Esophagus squamous epithelium (tissue), 5 donors: ENCODE measurements around the gene RELCH. TPM values are rescaled to one million over a fixed set of nuclear protein-coding genes. Genes with fewer than 3 reads are reported as not detected.
A peak's percentile ranks its signal among the peaks of the same experiment; 100 is the strongest.

Source experiments
- DNase-seq: peaks from one replicate; lab custom pipeline; 2025; lab: John Stamatoyannopoulos, UW
- H3K27ac ChIP-seq, 4 donors: fragments of 200-600 bp; sonication (generic); one replicate each; pipeline ENCODE4 v1.5.1; 2016 to 2019; ENCODE audit warnings: mild to moderate bottlenecking in 1 of 4
- H3K27me3 ChIP-seq, 4 donors: fragments of 200-600 bp; sonication (generic); 1 replicate in 3 of 4; 2 replicates in 1 of 4; pipeline versions ENCODE4 v1.5.1 to v1.6.0; 2017 to 2021; ENCODE audit warnings: antibody characterized with exemption in 1 of 4
- H3K36me3 ChIP-seq, 3 donors: fragments of 200-600 bp; sonication (generic); one replicate each; pipeline ENCODE4 v1.5.1; 2016 to 2019
- H3K4me1 ChIP-seq, 3 donors: fragments of 200-600 bp; sonication (generic); one replicate each; pipeline ENCODE4 v1.5.1; 2017 to 2019
- H3K4me3 ChIP-seq, 4 donors: fragments of 200-600 bp; sonication (generic); 1 replicate in 3 of 4; 2 replicates in 1 of 4; pipeline ENCODE4 v1.5.1; 2016 to 2019; ENCODE audit warnings: mild to moderate bottlenecking in 2 of 4, moderate library complexity in 1 of 4
- H3K9me3 ChIP-seq, 3 donors: fragments of 200-600 bp; sonication (generic); one replicate each; pipeline ENCODE4 v1.5.1; 2016 to 2019
- POLR2A ChIP-seq, 4 donors: fragments of 450-650 bp; IDR thresholded peaks; one replicate each; pipeline ENCODE4 v1.6.1; 2017; ENCODE audit warnings: antibody characterized with exemption in 4 of 4, mild to moderate bottlenecking in 4 of 4, moderate library complexity in 3 of 4
- WGBS, 2 donors: methylation state at CpG; one replicate each; pipeline ENCODE4 v1.1.5; 2018; 5-methylcytosine and 5-hydroxymethylcytosine counted together
- intact Hi-C: fragments of 100-400 bp; cut with DNase I; formaldehyde crosslinking; loops from one replicate; pipeline ENCODE4 v1.15.0; 2022
- total RNA-seq, 4 donors: library from RNA; depleted of rRNA; stranded (reverse); fragments of >200 nt; gene quantifications; one replicate each; pipeline ENCODE4 v1.1.0, GENCODE V29; 2016
- TF ChIP-seq, protein P1 (sequence below), 6 experiments: fragments of 450-650 bp in 4 of 6; fragments of 200-600 bp in 2 of 6; sonication (generic) in 2 of 6; IDR thresholded peaks; one replicate each; pipeline ENCODE4 v1.5.1; 2016 to 2019; ENCODE audit warnings: antibody characterized with exemption in 6 of 6, mild to moderate bottlenecking in 4 of 6, moderate library complexity in 4 of 6
- donor health status: DM: yes; HTN: yes; CAD: no.

The RELCH gene
- total RNA-seq, 4 donors from 2014 or later, result 32.8 to 98.0 (median 69.0) TPM

DNA sequence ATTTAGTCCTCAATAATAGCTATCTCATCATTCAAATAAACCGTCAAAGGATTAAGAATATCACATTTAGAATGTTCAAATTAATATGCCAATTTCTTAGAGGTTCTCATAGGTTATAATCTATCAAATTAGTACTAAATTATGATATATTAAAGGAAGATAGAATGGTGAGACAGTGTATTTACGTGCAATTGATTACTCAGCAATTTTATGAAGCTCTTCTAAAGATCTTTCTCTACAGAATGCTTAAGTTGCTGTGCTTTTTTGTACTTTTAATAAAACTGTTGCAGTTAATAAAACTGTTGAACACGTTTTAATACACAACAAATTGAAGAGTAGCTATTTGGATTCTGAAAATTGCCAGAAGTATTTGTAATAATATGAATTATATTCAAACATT, 39.0 kb downstream of the RELCH start:
- Histone ChIP-seq H3K36me3 (peaks cover 0 to 99% (median 10%) of the 10 kb centered on the region in 3 donors), H3K9me3 (peaks cover 0 to 9% (median 7%) of the 10 kb centered on the region in 3 donors), H3K27me3 (no peaks in the 10 kb centered on the region), H3K27ac (no peak overlapping the region), H3K4me3 (no peak overlapping the region), H3K4me1 (no peaks in the 10 kb centered on the region)
- 92 to 93% methylated on average over 3 of the region's 3 CpGs for WGBS, 2 donors
- TF ChIP-seq, protein P1, sequence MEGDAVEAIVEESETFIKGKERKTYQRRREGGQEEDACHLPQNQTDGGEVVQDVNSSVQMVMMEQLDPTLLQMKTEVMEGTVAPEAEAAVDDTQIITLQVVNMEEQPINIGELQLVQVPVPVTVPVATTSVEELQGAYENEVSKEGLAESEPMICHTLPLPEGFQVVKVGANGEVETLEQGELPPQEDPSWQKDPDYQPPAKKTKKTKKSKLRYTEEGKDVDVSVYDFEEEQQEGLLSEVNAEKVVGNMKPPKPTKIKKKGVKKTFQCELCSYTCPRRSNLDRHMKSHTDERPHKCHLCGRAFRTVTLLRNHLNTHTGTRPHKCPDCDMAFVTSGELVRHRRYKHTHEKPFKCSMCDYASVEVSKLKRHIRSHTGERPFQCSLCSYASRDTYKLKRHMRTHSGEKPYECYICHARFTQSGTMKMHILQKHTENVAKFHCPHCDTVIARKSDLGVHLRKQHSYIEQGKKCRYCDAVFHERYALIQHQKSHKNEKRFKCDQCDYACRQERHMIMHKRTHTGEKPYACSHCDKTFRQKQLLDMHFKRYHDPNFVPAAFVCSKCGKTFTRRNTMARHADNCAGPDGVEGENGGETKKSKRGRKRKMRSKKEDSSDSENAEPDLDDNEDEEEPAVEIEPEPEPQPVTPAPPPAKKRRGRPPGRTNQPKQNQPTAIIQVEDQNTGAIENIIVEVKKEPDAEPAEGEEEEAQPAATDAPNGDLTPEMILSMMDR (IDR thresholded peaks at IDR 0.05), result no peak
- no peak for TF ChIP-seq POLR2A (IDR thresholded peaks at IDR 0.05)
- no peak for DNase-seq
- intact Hi-C loops, result no loop called here

DNA sequence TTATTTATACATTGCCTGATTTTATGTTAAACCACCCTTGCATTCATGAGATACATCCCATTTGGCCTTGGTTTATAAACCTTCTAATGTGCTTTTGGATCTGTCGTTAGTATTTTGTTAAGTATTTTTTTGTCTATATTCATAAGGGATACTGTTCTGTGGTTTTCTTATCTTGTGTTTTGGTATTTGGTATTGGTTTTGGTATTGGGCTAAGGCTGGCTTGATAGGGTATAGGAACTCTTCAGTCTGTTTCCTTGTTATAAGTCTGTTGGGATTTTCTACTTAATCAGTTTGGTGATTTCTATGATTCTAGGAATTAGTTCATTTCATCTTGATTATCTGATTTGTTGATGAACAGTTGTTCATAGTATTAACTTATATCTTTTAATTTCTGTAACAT, 49.2 kb downstream of the RELCH start:
- Histone ChIP-seq H3K9me3 (no peaks in the 10 kb centered on the region), H3K27me3 (no peaks in the 10 kb centered on the region), H3K27ac (no peak overlapping the region), H3K4me3 (no peak overlapping the region), H3K4me1 (no peaks in the 10 kb centered on the region), H3K36me3 (peaks cover 0 to 85% (median 4%) of the 10 kb centered on the region in 3 donors)
- TF ChIP-seq, protein P1 (IDR thresholded peaks at IDR 0.05), result no peak
- TF ChIP-seq POLR2A (IDR thresholded peaks at IDR 0.05), result no peak
- 91 to 96% methylated on average over 1 of the region's 1 CpG for WGBS, 2 donors
- intact Hi-C loops, result no loop called here
- DNase-seq, result no peak

DNA sequence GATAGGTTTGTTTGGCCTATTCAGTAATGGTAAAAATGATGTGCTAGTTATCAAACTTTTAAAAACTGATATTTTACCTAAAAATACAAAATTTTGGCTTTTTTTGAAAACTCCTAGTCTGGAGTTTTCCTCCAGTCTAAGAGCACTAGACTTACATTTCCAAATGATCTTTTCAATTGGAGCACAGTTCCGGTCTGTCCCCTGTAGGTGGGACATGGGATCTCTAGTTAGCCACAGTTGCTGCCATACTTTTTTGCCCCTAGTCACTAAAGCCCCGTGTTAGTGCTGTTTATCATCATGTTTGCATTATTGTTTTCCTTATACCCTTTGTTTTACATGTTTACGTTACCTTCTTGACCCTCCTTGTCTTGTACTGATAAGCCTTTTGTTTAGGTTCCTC, 52.4 kb downstream of the RELCH start:
- Histone ChIP-seq H3K4me1 (no peaks in the 10 kb centered on the region), H3K4me3 (no peak overlapping the region), H3K27ac (no peak overlapping the region), H3K36me3 (peaks cover 0 to 77% (median under 1%) of the 10 kb centered on the region in 3 donors), H3K9me3 (no peaks in the 10 kb centered on the region), H3K27me3 (no peaks in the 10 kb centered on the region)
- TF ChIP-seq, protein P1 (IDR thresholded peaks at IDR 0.05), result peak in 1 of 6 experiments; percentile 24
- TF ChIP-seq POLR2A (IDR thresholded peaks at IDR 0.05), result no peak
- no peak for DNase-seq
- 75 to 85% methylated on average over 3 of the region's 3 CpGs for WGBS, 2 donors
- intact Hi-C loops, result no loop called here

DNA sequence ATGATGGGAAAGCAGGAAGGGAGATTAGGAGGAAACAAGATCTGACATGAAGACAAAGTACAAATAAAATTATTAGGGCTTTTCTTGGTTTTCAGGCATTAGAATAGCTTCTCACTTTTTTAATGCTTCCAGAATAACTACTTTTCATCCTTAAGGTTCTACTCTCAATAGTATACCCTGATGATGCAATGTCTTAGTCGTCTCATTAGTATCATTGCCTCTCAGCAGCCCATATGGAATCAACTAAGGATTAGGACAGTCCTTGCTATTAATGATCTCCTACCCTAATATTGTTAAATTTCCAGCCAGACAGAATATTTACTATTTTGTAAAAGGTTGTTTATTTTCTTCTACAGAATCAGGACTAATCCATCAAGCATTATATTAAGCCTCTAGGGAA, 55.9 kb downstream of the RELCH start:
- 68 to 76% methylated on average over 1 of the region's 1 CpG for WGBS, 2 donors
- H3K4me3 ChIP-seq, result no peak overlapping the region
- no peaks in the 10 kb centered on the region for H3K4me1 ChIP-seq
- H3K36me3 ChIP-seq, result peaks cover 0 to 89% (median 4%) of the 10 kb centered on the region in 3 donors
- H3K27ac ChIP-seq, result no peak overlapping the region
- no peaks in the 10 kb centered on the region for H3K27me3 ChIP-seq
- TF ChIP-seq, protein P1 (IDR thresholded peaks at IDR 0.05), result no peak
- no peak for TF ChIP-seq POLR2A (IDR thresholded peaks at IDR 0.05)
- H3K9me3 ChIP-seq, result no peaks in the 10 kb centered on the region
- intact Hi-C loops, result no loop called here
- DNase-seq, result no peak

GRCh38 chr18:62245177-62245576, 58.1 kb downstream of the RELCH start:
- no peak overlapping the region for H3K27ac ChIP-seq
- TF ChIP-seq POLR2A (IDR thresholded peaks at IDR 0.05), result no peak
- TF ChIP-seq, protein P1 (IDR thresholded peaks at IDR 0.05), result no peak
- DNase-seq, result no peak
- intact Hi-C loops, result no loop called here
- H3K9me3 ChIP-seq, result no peaks in the 10 kb centered on the region
- H3K36me3 ChIP-seq, result peaks cover 0 to 77% (median 4%) of the 10 kb centered on the region in 3 donors
- no peaks in the 10 kb centered on the region for H3K4me1 ChIP-seq
- 81 to 100% methylated on average over 4 to 8 of the region's 8 CpGs for WGBS, 2 donors
- no peaks in the 10 kb centered on the region for H3K27me3 ChIP-seq
- no peak overlapping the region for H3K4me3 ChIP-seq
